ENCODE data around the gene SCYGR5. TPM values are rescaled to one million over a fixed set of nuclear protein-coding genes. Genes with fewer than 3 reads are reported as not detected.

The SCYGR5 gene
- total and polyA plus RNA-seq, 2 of the 8 experiments (the other 6 are each of a cell fraction or from before 2014, with no cell fraction given): not detected

DNA sequence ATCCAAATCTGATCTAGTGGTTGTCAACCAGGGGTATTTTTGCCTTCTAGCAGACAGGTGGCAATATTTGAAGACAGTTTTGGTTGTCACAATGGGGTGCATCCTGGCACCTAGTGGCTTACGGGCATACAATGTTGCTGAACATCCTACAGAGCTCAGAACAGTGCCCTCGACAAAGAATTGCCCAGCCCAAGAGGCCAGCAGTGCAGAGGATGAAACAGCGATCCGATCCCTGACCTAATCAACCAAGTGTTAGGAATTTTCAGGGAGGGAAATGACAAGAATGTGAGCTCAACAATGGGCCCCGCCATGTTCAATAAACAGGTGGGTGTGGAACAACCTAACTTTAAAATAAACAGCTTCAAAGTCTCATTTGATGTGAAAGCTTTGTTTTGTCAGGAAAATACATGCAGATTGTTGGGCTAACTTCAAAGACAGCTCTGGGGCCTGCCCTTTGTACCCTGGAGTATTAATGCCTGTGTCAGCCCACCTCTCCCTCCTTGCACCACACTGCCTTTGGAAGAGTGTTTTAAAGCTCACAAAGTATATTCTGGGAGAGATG lies 22.5 kb upstream of the SCYGR5 start:
- Histone ChIP-seq H2BK5ac (ENCODE audit: low read depth, low read length) (no peak overlapping the region), H3K4ac (replicated peaks; ENCODE audit: insufficient read length, low read depth, low read length) (no peak overlapping the region), H3K4me3 (ENCODE audit: extremely low read depth in 1 of 4, insufficient read depth in 2 of 4, low read depth in 3 of 4, low read length in 4 of 4) (no peak overlapping the region), H4K20me1 (replicated peaks in 1 of 2; ENCODE audit: control insufficient read depth in 1 of 2, insufficient read depth in 2 of 2, low read length in 2 of 2) (no peaks in the 10 kb centered on the region), H2BK120ac (replicated peaks; ENCODE audit: low read depth, low read length) (no peak overlapping the region), H3K79me1 (ENCODE audit: low read depth, low read length) (no peaks in the 10 kb centered on the region), H3K79me2 (ENCODE audit: control insufficient read depth in 1 of 2, insufficient read depth in 2 of 2, low read length in 2 of 2) (no peaks in the 10 kb centered on the region), H2BK20ac (ENCODE audit: low read length) (no peak overlapping the region), H2BK12ac (ENCODE audit: low read depth, low read length) (no peak overlapping the region), H4K5ac (ENCODE audit: insufficient read length, low read depth, low read length) (no peak overlapping the region), H4K8ac (ENCODE audit: extremely low read depth, insufficient read depth, low read length) (no peak overlapping the region), H3K9me3 (ENCODE audit: insufficient read depth in 2 of 2, low read depth in 1 of 2, low read length in 1 of 2) (no peaks in the 10 kb centered on the region), H3K56ac (replicated peaks; ENCODE audit: insufficient read length, low read depth, low read length) (no peak overlapping the region), H3K27ac (ENCODE audit: low read depth, low read length) (no peak overlapping the region), H3K23me2 (ENCODE audit: low read depth, low read length) (no peaks in the 10 kb centered on the region), H2AK5ac (ENCODE audit: low read depth, low read length) (no peak overlapping the region), H3K9ac (replicated peaks in 1 of 4; ENCODE audit: extremely low read depth in 1 of 4, low read depth in 3 of 4, low read length in 3 of 4) (no peak overlapping the region), H3K4me1 (replicated peaks in 1 of 4; ENCODE audit: control insufficient read depth in 3 of 4, insufficient read depth in 4 of 4, low read length in 3 of 4) (peaks cover 0 to 3% (median 0%) of the 10 kb centered on the region in 4 experiments; a peak in 1 of 7 replicates), H3K14ac (ENCODE audit: insufficient read length) (no peak overlapping the region), H3K36me3 (ENCODE audit: control insufficient read depth in 2 of 4, insufficient read depth in 4 of 4, low read length in 3 of 4) (no peaks in the 10 kb centered on the region), H4K91ac (replicated peaks; ENCODE audit: insufficient read length, low read length) (no peak overlapping the region), H3K23ac (ENCODE audit: insufficient read length) (no peak overlapping the region), H2AFZ (ENCODE audit: low read length) (no peak overlapping the region), H3K18ac (ENCODE audit: extremely low read depth, low read length) (no peak overlapping the region), H2BK15ac (ENCODE audit: low read length) (no peak overlapping the region), H3K4me2 (ENCODE audit: insufficient read depth in 1 of 2, low read depth in 2 of 2, low read length in 2 of 2) (no peak overlapping the region), H3K27me3 (replicated peaks in 1 of 4; ENCODE audit: control insufficient read depth in 3 of 4, extremely low read depth in 1 of 4, insufficient read depth in 3 of 4, low read length in 3 of 4) (no peaks in the 10 kb centered on the region)
- CTCF ChIA-PET (ENCODE audit: partially characterized antibody): interaction anchor here (0.9 to 4.4 kb wide), 9 partner anchors 10 to 382 kb away, joined by 3 to 22 read pairs (median 5); no protein-coding TSS in a partner anchor
- POLR2A ChIA-PET (ENCODE audit: partially characterized antibody): no interaction called here
- DNase-seq (ENCODE audit: low read depth in 1 of 2, low spot score in 2 of 2) (no peak), FAIRE-seq (no peak)
- 91% methylated on average over 5 of the region's 5 CpGs; no CpG with 5 or more reads in 1 of the 2 experiments for WGBS, 2 experiments (ENCODE audit: extremely low coverage in 1 of 2, insufficient coverage in 1 of 2, insufficient read length in 1 of 2, insufficient replicate concordance in 2 of 2, low coverage in 1 of 2, low lambda C conversion rate in 2 of 2, missing lambda C conversion rate in 1 of 2)
- TF ChIP-seq BACH1 (IDR thresholded peaks at IDR 0.05; ENCODE audit: low read length): no peak
- TF ChIP-seq, protein P1, sequence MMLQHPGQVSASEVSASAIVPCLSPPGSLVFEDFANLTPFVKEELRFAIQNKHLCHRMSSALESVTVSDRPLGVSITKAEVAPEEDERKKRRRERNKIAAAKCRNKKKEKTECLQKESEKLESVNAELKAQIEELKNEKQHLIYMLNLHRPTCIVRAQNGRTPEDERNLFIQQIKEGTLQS (IDR thresholded peaks at IDR 0.05; ENCODE audit: insufficient read depth, low read depth, low read length): no peak
- TF ChIP-seq, protein P2, sequence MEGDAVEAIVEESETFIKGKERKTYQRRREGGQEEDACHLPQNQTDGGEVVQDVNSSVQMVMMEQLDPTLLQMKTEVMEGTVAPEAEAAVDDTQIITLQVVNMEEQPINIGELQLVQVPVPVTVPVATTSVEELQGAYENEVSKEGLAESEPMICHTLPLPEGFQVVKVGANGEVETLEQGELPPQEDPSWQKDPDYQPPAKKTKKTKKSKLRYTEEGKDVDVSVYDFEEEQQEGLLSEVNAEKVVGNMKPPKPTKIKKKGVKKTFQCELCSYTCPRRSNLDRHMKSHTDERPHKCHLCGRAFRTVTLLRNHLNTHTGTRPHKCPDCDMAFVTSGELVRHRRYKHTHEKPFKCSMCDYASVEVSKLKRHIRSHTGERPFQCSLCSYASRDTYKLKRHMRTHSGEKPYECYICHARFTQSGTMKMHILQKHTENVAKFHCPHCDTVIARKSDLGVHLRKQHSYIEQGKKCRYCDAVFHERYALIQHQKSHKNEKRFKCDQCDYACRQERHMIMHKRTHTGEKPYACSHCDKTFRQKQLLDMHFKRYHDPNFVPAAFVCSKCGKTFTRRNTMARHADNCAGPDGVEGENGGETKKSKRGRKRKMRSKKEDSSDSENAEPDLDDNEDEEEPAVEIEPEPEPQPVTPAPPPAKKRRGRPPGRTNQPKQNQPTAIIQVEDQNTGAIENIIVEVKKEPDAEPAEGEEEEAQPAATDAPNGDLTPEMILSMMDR (IDR thresholded peaks at IDR 0.05; ENCODE audit: control extremely low read depth in 1 of 3, insufficient read depth in 1 of 3, low read depth in 1 of 3, low read length in 3 of 3): peak in 1 of 3 experiments; percentile 26; a peak in 2 of 4 replicates
